Activated CD4-positive, alpha-beta memory T cell treated with anti-CD3 and anti-CD28 coated beads for 36 hours (primary cell): ENCODE measurements around the gene MSL1. TPM values are rescaled to one million over a fixed set of nuclear protein-coding genes. Genes with fewer than 3 reads are reported as not detected.

Source experiments
- CTCF ChIA-PET: fragments of 350-600 bp; sonication (Branson Sonifier 250); formaldehyde crosslinking; loops from one replicate; lab custom pipeline; 2021; ENCODE audit warnings: antibody characterized with exemption, inconsistent platforms; lab: Charles Lee
- POLR2A ChIA-PET: fragments of 350-600 bp; sonication (Branson Sonifier 250); formaldehyde crosslinking; loops from one replicate; lab custom pipeline; 2021; ENCODE audit warnings: antibody characterized with exemption; lab: Charles Lee
- DNase-seq: peaks from one replicate; pipeline ENCODE4 v3.0.0-alpha.2; 2020
- H3K27ac Mint-ChIP-seq: one replicate; pipeline ENCODE4 v1.8.0; 2021; ENCODE audit warnings: mixed read lengths
- H3K27me3 Mint-ChIP-seq: one replicate; pipeline ENCODE4 v1.8.0; 2021; ENCODE audit warnings: mixed read lengths
- H3K36me3 Mint-ChIP-seq: one replicate; pipeline ENCODE4 v1.8.0; 2021; ENCODE audit warnings: mixed read lengths
- H3K4me1 Mint-ChIP-seq: one replicate; pipeline ENCODE4 v1.8.0; 2021; ENCODE audit warnings: low read depth, mixed read lengths
- H3K4me3 Mint-ChIP-seq: one replicate; pipeline ENCODE4 v1.8.0; 2021; ENCODE audit warnings: mild to moderate bottlenecking, mixed read lengths
- H3K9me3 Mint-ChIP-seq: one replicate; pipeline ENCODE4 v1.8.0; 2021; ENCODE audit warnings: mixed read lengths
- intact Hi-C: fragments of 100-400 bp; cut with micrococcal nuclease; formaldehyde crosslinking; loops from one replicate; pipeline ENCODE4 v1.15.1; 2023
- total RNA-seq, 2 experiments: library from RNA; stranded (reverse); gene quantifications; one replicate each; pipeline ENCODE4 v1.2.3, GENCODE V29; 2021

MSL1 gene
- total RNA-seq = 10 to 100 TPM; 77.9 to 80.6 TPM

- Mint-ChIP-seq H3K4me3 (peak within 1 kb of the TSS; percentile 97), H3K9me3 (no peaks in the 10 kb centered on the region), H3K36me3 (peaks cover 18% of the 10 kb centered on the region), H3K27me3 (no peaks in the 10 kb centered on the region), H3K27ac (peak within 1 kb of the TSS; percentile 79), H3K4me1 (peaks cover 25% of the 10 kb centered on the region)
- DNase-seq = peak; percentile 89
- ChIA-PET CTCF (interaction anchor here (0.8 to 5.0 kb wide), 7 partner anchors 8 to 47 kb away, joined by 3 to 74 read pairs (median 8); partner anchors contain the start of gene CASC3), POLR2A (interaction anchor here (0.7 to 2.8 kb wide), 6 partner anchors 8 to 185 kb away, joined by 3 to 23 read pairs (median 9); partner anchors contain the start of genes CASC3 and NR1D1)
- intact Hi-C loops = loop anchor here (1.0 kb wide), 1 partner anchor 8 kb away; no protein-coding TSS in a partner anchor
Measured at GRCh38 chr17:40121181-40122135, at the start of gene MSL1. Gene MSL1 (plus strand): TSS chr17:40121971. CDS start chr17:40122613, 642 bp downstream.

GRCh38 chr17:40072040-40072734, 49.6 kb upstream of the MSL1 start:
- Mint-ChIP-seq H3K4me1 (peaks cover 45% of the 10 kb centered on the region), H3K4me3 (no peak overlapping the region), H3K9me3 (no peaks in the 10 kb centered on the region), H3K27me3 (no peaks in the 10 kb centered on the region), H3K27ac (no peak overlapping the region), H3K36me3 (no peaks in the 10 kb centered on the region)
- no peak for DNase-seq
- POLR2A ChIA-PET = no interaction called here
- intact Hi-C loops = no loop called here
- CTCF ChIA-PET = interaction anchor here (1.3 to 5.2 kb wide), 2 partner anchors 13 to 14 kb away, joined by 7 to 84 read pairs; no protein-coding TSS in a partner anchor

- intact Hi-C loops = no loop called here
- H3K4me3 Mint-ChIP-seq = no peak overlapping the region
- H3K27me3 Mint-ChIP-seq = no peaks in the 10 kb centered on the region
- DNase-seq = no peak
- ChIA-PET POLR2A (no interaction called here), CTCF (interaction anchor here (0.8 to 5.2 kb wide), 6 partner anchors 8 to 96 kb away, joined by 3 to 156 read pairs (median 10); partner anchors contain the start of genes MED24 and THRA)
- H3K36me3 Mint-ChIP-seq = no peaks in the 10 kb centered on the region
- no peak overlapping the region for H3K27ac Mint-ChIP-seq
- H3K9me3 Mint-ChIP-seq = no peaks in the 10 kb centered on the region
- peaks cover 41% of the 10 kb centered on the region for H3K4me1 Mint-ChIP-seq
Measured at GRCh38 chr17:40072735-40073346, 48.9 kb upstream of the MSL1 start.

- H3K27me3 Mint-ChIP-seq = no peaks in the 10 kb centered on the region
- H3K36me3 Mint-ChIP-seq = no peaks in the 10 kb centered on the region
- ChIA-PET CTCF (interaction anchor here (0.8 to 5.2 kb wide), 8 partner anchors 9 to 95 kb away, joined by 3 to 156 read pairs (median 10); partner anchors contain the start of genes MED24, NR1D1 and THRA), POLR2A (no interaction called here)
- intact Hi-C loops = loop anchor here (2.0 kb wide), 1 partner anchor 23 kb away; no protein-coding TSS in a partner anchor
- peak overlapping the region; percentile 4 for H3K27ac Mint-ChIP-seq
- H3K4me1 Mint-ChIP-seq = peaks cover 35% of the 10 kb centered on the region
- no peaks in the 10 kb centered on the region for H3K9me3 Mint-ChIP-seq
- no peak for DNase-seq
- H3K4me3 Mint-ChIP-seq = no peak overlapping the region
Measured at GRCh38 chr17:40073454-40074174, 48.2 kb upstream of the MSL1 start.

- ChIA-PET POLR2A (no interaction called here), CTCF (interaction anchor here (1.2 to 5.2 kb wide), 12 partner anchors 10 to 94 kb away, joined by 3 to 156 read pairs (median 29); partner anchors contain the start of genes CSF3, MED24, NR1D1 and THRA)
- intact Hi-C loops = loop anchor here (2.0 kb wide), 1 partner anchor 23 kb away; no protein-coding TSS in a partner anchor
Measured at GRCh38 chr17:40074175-40074512, 47.6 kb upstream of the MSL1 start.

GRCh38 chr17:40074871-40075200, 46.9 kb upstream of the MSL1 start:
- no peak for DNase-seq
- H3K27me3 Mint-ChIP-seq = no peaks in the 10 kb centered on the region
- intact Hi-C loops = loop anchor here (2.0 kb wide), 1 partner anchor 22 kb away; no protein-coding TSS in a partner anchor
- H3K4me1 Mint-ChIP-seq = peaks cover 23% of the 10 kb centered on the region
- ChIA-PET POLR2A (interaction anchor here (1.3 kb wide), 1 partner anchor 31 kb away, joined by 3 read pairs; no protein-coding TSS in a partner anchor), CTCF (interaction anchor here (0.6 to 5.2 kb wide), 29 partner anchors 10 to 527 kb away, joined by 3 to 156 read pairs (median 6); partner anchors contain the start of genes CSF3, MED24, NR1D1 and THRA)
- no peaks in the 10 kb centered on the region for H3K36me3 Mint-ChIP-seq
- no peaks in the 10 kb centered on the region for H3K9me3 Mint-ChIP-seq
- H3K27ac Mint-ChIP-seq = no peak overlapping the region
- H3K4me3 Mint-ChIP-seq = no peak overlapping the region

More at GRCh38 chr17:40074175-40074512, 47.6 kb upstream of the MSL1 start:
- H3K36me3 Mint-ChIP-seq = no peaks in the 10 kb centered on the region
- H3K4me1 Mint-ChIP-seq = peaks cover 30% of the 10 kb centered on the region
- no peak overlapping the region for H3K4me3 Mint-ChIP-seq
- no peaks in the 10 kb centered on the region for H3K9me3 Mint-ChIP-seq
- DNase-seq = no peak
- H3K27me3 Mint-ChIP-seq = no peaks in the 10 kb centered on the region
- no peak overlapping the region for H3K27ac Mint-ChIP-seq

GRCh38 chr17:40075201-40075941, 46.4 kb upstream of the MSL1 start:
- ChIA-PET CTCF (interaction anchor here (0.6 to 5.2 kb wide), 44 partner anchors 10 to 527 kb away, joined by 3 to 156 read pairs (median 5); partner anchors contain the start of genes CSF3, MED24, NR1D1 and THRA), POLR2A (interaction anchor here (0.6 to 1.3 kb wide), 2 partner anchors 31 to 94 kb away, joined by 3 read pairs; no protein-coding TSS in a partner anchor)
- Mint-ChIP-seq H3K4me1 (peaks cover 19% of the 10 kb centered on the region), H3K9me3 (no peaks in the 10 kb centered on the region), H3K4me3 (no peak overlapping the region), H3K27me3 (no peaks in the 10 kb centered on the region), H3K36me3 (no peaks in the 10 kb centered on the region), H3K27ac (peak overlapping the region; percentile 34)
- peak; percentile 80 for DNase-seq
- intact Hi-C loops = loop anchor here (2.0 kb wide), 1 partner anchor 21 kb away; no protein-coding TSS in a partner anchor

GRCh38 chr17:40075942-40076498, 45.8 kb upstream of the MSL1 start:
- Mint-ChIP-seq H3K4me3 (no peak overlapping the region), H3K9me3 (no peaks in the 10 kb centered on the region), H3K27me3 (no peaks in the 10 kb centered on the region), H3K36me3 (no peaks in the 10 kb centered on the region), H3K27ac (no peak overlapping the region), H3K4me1 (peaks cover 15% of the 10 kb centered on the region)
- intact Hi-C loops = loop anchor here (2.0 kb wide), 1 partner anchor 21 kb away; no protein-coding TSS in a partner anchor
- POLR2A ChIA-PET = interaction anchor here (0.6 to 1.0 kb wide), 2 partner anchors 9 to 95 kb away, joined by 3 read pairs; no protein-coding TSS in a partner anchor
- CTCF ChIA-PET = interaction anchor here (0.7 to 5.2 kb wide), 38 partner anchors 9 to 528 kb away, joined by 3 to 156 read pairs (median 5); partner anchors contain the start of genes CSF3, MED24, NR1D1 and THRA
- no peak for DNase-seq

GRCh38 chr17:40076591-40076990, 45.2 kb upstream of the MSL1 start:
- Mint-ChIP-seq H3K27me3 (no peaks in the 10 kb centered on the region), H3K9me3 (no peaks in the 10 kb centered on the region), H3K27ac (no peak overlapping the region), H3K4me3 (no peak overlapping the region), H3K36me3 (no peaks in the 10 kb centered on the region), H3K4me1 (peaks cover 12% of the 10 kb centered on the region)
- no peak for DNase-seq
- intact Hi-C loops = no loop called here
- POLR2A ChIA-PET = interaction anchor here (1.0 kb wide), 1 partner anchor 10 kb away, joined by 3 read pairs; no protein-coding TSS in a partner anchor
- CTCF ChIA-PET = interaction anchor here (0.9 to 5.2 kb wide), 19 partner anchors 8 to 422 kb away, joined by 3 to 156 read pairs (median 9); partner anchors contain the start of genes CSF3, MED24, NR1D1 and THRA
